HUES6 (cell line): ENCODE measurements around the gene MAMDC4.

ENCODE experiments used
- H3K27ac ChIP-seq: 2 replicates; pipeline ENCODE4 v1.7.0; 2013; ENCODE audit warnings: low read depth, mild to moderate bottlenecking, low read length, inconsistent platforms
- H3K27me3 ChIP-seq: 2 replicates; pipeline ENCODE4 v1.6.1; 2013; ENCODE audit warnings: low read length; ENCODE audit not compliant: control insufficient read depth, insufficient read depth
- H3K36me3 ChIP-seq: 2 replicates; pipeline ENCODE4 v1.6.1; 2013; ENCODE audit warnings: low read length; ENCODE audit not compliant: control insufficient read depth, insufficient read depth
- H3K4me1 ChIP-seq: 2 replicates; pipeline ENCODE4 v1.6.1; 2013; ENCODE audit warnings: low read length; ENCODE audit not compliant: control insufficient read depth, insufficient read depth
- H3K4me3 ChIP-seq: 2 replicates; pipeline ENCODE4 v1.5.1; 2013; ENCODE audit warnings: low read depth, low read length
- H3K9ac ChIP-seq: one replicate; pipeline ENCODE4 v1.6.1; 2013; ENCODE audit warnings: mild to moderate bottlenecking, low read length
- H3K9me3 ChIP-seq: 2 replicates; pipeline ENCODE4 v1.6.1; 2013; ENCODE audit warnings: low read depth, low read length; ENCODE audit not compliant: control insufficient read depth, insufficient read depth

Gene MAMDC4

GRCh38 chr9:136854842-136855460, 2.8 kb downstream of the MAMDC4 start:
- H3K9ac ChIP-seq = no peak overlapping the region
- peaks cover 6% of the 10 kb centered on the region for H3K4me1 ChIP-seq
- no peak overlapping the region for H3K27ac ChIP-seq

GRCh38 chr9:136855461-136856078, 3.4 kb downstream of the MAMDC4 start:
- H3K27ac ChIP-seq = peak overlapping the region; percentile 53; the same call in 1 of the 2 replicates
- H3K9ac ChIP-seq = no peak overlapping the region
- H3K36me3 ChIP-seq = peaks cover 23% of the 10 kb centered on the region

More at GRCh38 chr9:136854842-136855460, 2.8 kb downstream of the MAMDC4 start:
- no peaks in the 10 kb centered on the region for H3K27me3 ChIP-seq
- peaks cover 27% of the 10 kb centered on the region for H3K36me3 ChIP-seq
- H3K4me3 ChIP-seq = no peak overlapping the region
- H3K9me3 ChIP-seq = no peaks in the 10 kb centered on the region

GRCh38 chr9:136856079-136856476, 3.9 kb downstream of the MAMDC4 start:
- Histone ChIP-seq H3K9ac (no peak overlapping the region), H3K27ac (peak overlapping the region; percentile 53; the same call in 1 of the 2 replicates), H3K4me3 (no peak overlapping the region), H3K4me1 (no peaks in the 10 kb centered on the region), H3K9me3 (no peaks in the 10 kb centered on the region), H3K27me3 (no peaks in the 10 kb centered on the region), H3K36me3 (peaks cover 24% of the 10 kb centered on the region)

More at GRCh38 chr9:136855461-136856078, 3.4 kb downstream of the MAMDC4 start:
- Histone ChIP-seq H3K4me1 (no peaks in the 10 kb centered on the region), H3K9me3 (no peaks in the 10 kb centered on the region), H3K27me3 (no peaks in the 10 kb centered on the region), H3K4me3 (no peak overlapping the region)

GRCh38 chr9:136856541-136857141, 4.5 kb downstream of the MAMDC4 start:
- Histone ChIP-seq H3K4me1 (no peaks in the 10 kb centered on the region), H3K9ac (no peak overlapping the region), H3K9me3 (no peaks in the 10 kb centered on the region), H3K4me3 (no peak overlapping the region), H3K27me3 (no peaks in the 10 kb centered on the region), H3K36me3 (peaks cover 24% of the 10 kb centered on the region), H3K27ac (no peak overlapping the region)

- Histone ChIP-seq H3K27ac (no peak overlapping the region), H3K36me3 (peaks cover 26% of the 10 kb centered on the region), H3K9me3 (no peaks in the 10 kb centered on the region), H3K4me1 (no peaks in the 10 kb centered on the region), H3K9ac (no peak overlapping the region), H3K27me3 (no peaks in the 10 kb centered on the region), H3K4me3 (no peak overlapping the region)
Observed at GRCh38 chr9:136857166-136857565, 5.0 kb downstream of the MAMDC4 start.

GRCh38 chr9:136857581-136858412, 5.7 kb downstream of the MAMDC4 start:
- Histone ChIP-seq H3K27me3 (no peaks in the 10 kb centered on the region), H3K4me3 (no peak overlapping the region), H3K9me3 (no peaks in the 10 kb centered on the region), H3K4me1 (no peaks in the 10 kb centered on the region), H3K27ac (no peak overlapping the region), H3K9ac (no peak overlapping the region), H3K36me3 (peaks cover 32% of the 10 kb centered on the region)

- Histone ChIP-seq H3K4me3 (no peak overlapping the region), H3K9me3 (no peaks in the 10 kb centered on the region), H3K9ac (no peak overlapping the region), H3K27me3 (no peaks in the 10 kb centered on the region), H3K36me3 (peaks cover 38% of the 10 kb centered on the region), H3K27ac (no peak overlapping the region), H3K4me1 (no peaks in the 10 kb centered on the region)
Observed at GRCh38 chr9:136858452-136858843, 6.3 kb downstream of the MAMDC4 start.

GRCh38 chr9:136858844-136859757, 7.0 kb downstream of the MAMDC4 start:
- no peak overlapping the region for H3K9ac ChIP-seq
- H3K4me3 ChIP-seq = no peak overlapping the region
- H3K36me3 ChIP-seq = peaks cover 45% of the 10 kb centered on the region
- H3K27ac ChIP-seq = no peak overlapping the region
- H3K27me3 ChIP-seq = no peaks in the 10 kb centered on the region
- H3K4me1 ChIP-seq = no peaks in the 10 kb centered on the region
- H3K9me3 ChIP-seq = no peaks in the 10 kb centered on the region

GRCh38 chr9:136860529-136860928, 8.4 kb downstream of the MAMDC4 start:
- Histone ChIP-seq H3K27ac (no peak overlapping the region), H3K27me3 (no peaks in the 10 kb centered on the region), H3K36me3 (peaks cover 51% of the 10 kb centered on the region), H3K9me3 (no peaks in the 10 kb centered on the region), H3K4me1 (peaks cover 4% of the 10 kb centered on the region; the same call in 1 of the 2 replicates), H3K4me3 (no peak overlapping the region), H3K9ac (peak overlapping the region; percentile 9)
